Astrocyte of the spinal cord (primary cell): Measurements from ENCODE around the gene PRKCE.

Experiments used
- DNase-seq: peaks from one replicate; pipeline ENCODE4 v3.0.0; 2011; ENCODE audit warnings: low read depth, low spot score
- H3K4me3 ChIP-seq: 2 replicates; pipeline ENCODE4 v1.5.1; 2011; ENCODE audit warnings: low read depth, mild to moderate bottlenecking, low read length, moderate library complexity
- in situ Hi-C: cut with HindIII; loops from 2 replicates; pipeline ENCODE4 v1.10.0; 2017; ENCODE audit warnings: low sequenced_read_pairs
- TF ChIP-seq, protein P1 (sequence below): IDR thresholded peaks from 2 replicates; pipeline ENCODE4 v1.5.1; 2012; ENCODE audit warnings: low read depth, mild to moderate bottlenecking, low read length, inconsistent platforms

PRKCE gene

GRCh38 chr2:45700407-45701013, 49.0 kb downstream of the PRKCE start:
- in situ Hi-C loops = no loop called here
- TF ChIP-seq, protein P1, sequence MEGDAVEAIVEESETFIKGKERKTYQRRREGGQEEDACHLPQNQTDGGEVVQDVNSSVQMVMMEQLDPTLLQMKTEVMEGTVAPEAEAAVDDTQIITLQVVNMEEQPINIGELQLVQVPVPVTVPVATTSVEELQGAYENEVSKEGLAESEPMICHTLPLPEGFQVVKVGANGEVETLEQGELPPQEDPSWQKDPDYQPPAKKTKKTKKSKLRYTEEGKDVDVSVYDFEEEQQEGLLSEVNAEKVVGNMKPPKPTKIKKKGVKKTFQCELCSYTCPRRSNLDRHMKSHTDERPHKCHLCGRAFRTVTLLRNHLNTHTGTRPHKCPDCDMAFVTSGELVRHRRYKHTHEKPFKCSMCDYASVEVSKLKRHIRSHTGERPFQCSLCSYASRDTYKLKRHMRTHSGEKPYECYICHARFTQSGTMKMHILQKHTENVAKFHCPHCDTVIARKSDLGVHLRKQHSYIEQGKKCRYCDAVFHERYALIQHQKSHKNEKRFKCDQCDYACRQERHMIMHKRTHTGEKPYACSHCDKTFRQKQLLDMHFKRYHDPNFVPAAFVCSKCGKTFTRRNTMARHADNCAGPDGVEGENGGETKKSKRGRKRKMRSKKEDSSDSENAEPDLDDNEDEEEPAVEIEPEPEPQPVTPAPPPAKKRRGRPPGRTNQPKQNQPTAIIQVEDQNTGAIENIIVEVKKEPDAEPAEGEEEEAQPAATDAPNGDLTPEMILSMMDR = no peak
- H3K4me3 ChIP-seq = no peak overlapping the region

DNA sequence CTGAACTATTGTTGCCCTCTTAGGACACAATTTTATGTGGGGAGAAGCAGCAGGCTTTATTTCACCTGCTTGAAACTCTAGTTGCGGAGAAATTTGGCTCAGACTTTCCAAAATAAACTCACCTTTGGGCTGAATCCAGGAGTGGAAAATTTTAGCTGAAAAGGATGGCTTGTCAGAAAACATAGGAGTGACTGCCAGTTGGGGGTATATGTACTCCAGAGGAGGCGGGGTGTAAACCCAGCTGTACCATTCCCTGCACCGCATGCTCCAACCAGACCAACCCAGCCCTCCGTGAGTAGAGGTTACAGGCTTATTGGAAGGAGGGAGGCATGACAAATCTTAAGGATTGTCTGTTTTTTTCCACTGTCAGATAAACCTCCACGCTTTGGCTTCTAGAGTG, 53.8 kb downstream of the PRKCE start:
- in situ Hi-C loops = no loop called here
- TF ChIP-seq, protein P1 = no peak
- no peak for DNase-seq
- no peak overlapping the region for H3K4me3 ChIP-seq

More at GRCh38 chr2:45700407-45701013, 49.0 kb downstream of the PRKCE start:
- no peak for DNase-seq

GRCh38 chr2:45706033-45706432, 54.6 kb downstream of the PRKCE start:
- peak; percentile 30 for DNase-seq
- TF ChIP-seq, protein P1 = no peak
- in situ Hi-C loops = no loop called here
- H3K4me3 ChIP-seq = no peak overlapping the region

- TF ChIP-seq, protein P1 = no peak
- DNase-seq = no peak
Observed at GRCh38 chr2:45707006-45707405, 55.5 kb downstream of the PRKCE start.

DNA sequence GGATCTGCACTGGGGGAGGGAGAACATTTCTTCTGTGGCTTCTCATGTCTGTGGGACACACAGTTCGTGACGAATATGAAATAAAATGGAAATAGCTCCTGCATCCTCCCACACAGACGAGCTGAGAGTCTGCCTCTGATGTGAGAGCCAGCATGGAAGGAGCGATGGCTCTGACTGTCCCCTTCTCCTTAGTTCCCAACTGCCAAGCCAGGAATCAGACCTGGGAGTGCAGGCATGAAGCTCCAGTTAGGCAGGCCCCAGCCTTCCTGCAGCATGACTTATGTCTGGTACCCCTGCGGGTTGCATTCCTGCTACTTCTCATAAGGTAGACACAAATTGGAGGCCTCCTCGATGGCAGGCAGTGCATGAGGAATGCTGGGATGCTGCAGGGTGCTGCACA, 56.2 kb downstream of the PRKCE start:
- no peak for DNase-seq
- H3K4me3 ChIP-seq = no peak overlapping the region
- in situ Hi-C loops = no loop called here
- TF ChIP-seq, protein P1 = no peak

More at GRCh38 chr2:45707006-45707405, 55.5 kb downstream of the PRKCE start:
- in situ Hi-C loops = no loop called here
- no peak overlapping the region for H3K4me3 ChIP-seq

GRCh38 chr2:45708501-45708900, 57.0 kb downstream of the PRKCE start:
- in situ Hi-C loops = no loop called here
- no peak overlapping the region for H3K4me3 ChIP-seq

More at GRCh38 chr2:45708501-45708900, 57.0 kb downstream of the PRKCE start:
- TF ChIP-seq, protein P1 = no peak
- DNase-seq = no peak
